Peyer's patch (tissue), 4 donors: ENCODE results near the gene FUT8.

Experiments used
- CTCF ChIP-seq, 6 experiments: fragments of 450-650 bp in 4 of 6; fragments of 200-600 bp in 2 of 6; sonication (generic) in 1 of 6; IDR thresholded peaks; one replicate each; pipeline ENCODE4 v1.5.1; 2017 to 2019; ENCODE audit warnings: antibody characterized with exemption in 6 of 6, mild to moderate bottlenecking in 3 of 6, moderate library complexity in 1 of 6
- POLR2A ChIP-seq, 2 donors: fragments of 450-650 bp; IDR thresholded peaks; one replicate each; pipeline ENCODE4 v1.5.1; 2017; ENCODE audit warnings: antibody characterized with exemption in 2 of 2, mild to moderate bottlenecking in 2 of 2, moderate library complexity in 2 of 2

GRCh38 chr14:65552724-65553123, 140.2 kb downstream of the FUT8 start:
- no peak for TF ChIP-seq CTCF (IDR thresholded peaks at IDR 0.05)
- no peak for TF ChIP-seq POLR2A (IDR thresholded peaks at IDR 0.05)
